NB4 (cell line): Measurements from ENCODE around the gene UBA6.

ENCODE experiments used
- DNase-seq: peaks from one replicate; pipeline ENCODE4 v3.0.0; 2010; ENCODE audit warnings: low read depth
- H3K4me3 ChIP-seq: one replicate; pipeline ENCODE4 v1.5.1; 2011; ENCODE audit warnings: mild to moderate bottlenecking, low read depth, low read length, moderate library complexity
- CTCF ChIP-seq: IDR thresholded peaks from one replicate; pipeline ENCODE4 v1.5.1; 2012; ENCODE audit warnings: low read depth, low read length
- MAX ChIP-seq: IDR thresholded peaks from 2 replicates; pipeline ENCODE4 v1.6.1; 2011; ENCODE audit warnings: low read depth, low read length
- MYC ChIP-seq: IDR thresholded peaks from 2 replicates; pipeline ENCODE4 v1.6.1; 2011; ENCODE audit warnings: low read depth, low read length
- POLR2A ChIP-seq: IDR thresholded peaks from 2 replicates; pipeline ENCODE4 v1.6.1; 2011; ENCODE audit warnings: mild to moderate bottlenecking; ENCODE audit not compliant: insufficient read length; ENCODE audit errors: extremely low read depth

Gene UBA6

GRCh38 chr4:67604749-67605148 is 96.2 kb downstream of the UBA6 start:
- no peak overlapping the region for H3K4me3 ChIP-seq
- DNase-seq = no peak
- no peak for TF ChIP-seq CTCF

GRCh38 chr4:67604029-67604381 is 97.0 kb downstream of the UBA6 start:
- no peak for DNase-seq
- no peak overlapping the region for H3K4me3 ChIP-seq
- TF ChIP-seq MYC (no peak), POLR2A (no peak), MAX (no peak), CTCF (no peak)

- TF ChIP-seq MAX (no peak), MYC (no peak), POLR2A (no peak), CTCF (no peak)
- DNase-seq = no peak
- no peak overlapping the region for H3K4me3 ChIP-seq
These were observed 97.5 kb downstream of the UBA6 start for GRCh38 chr4:67603310-67604028.

- peak; percentile 8 for DNase-seq
- H3K4me3 ChIP-seq = no peak overlapping the region
- TF ChIP-seq MAX (no peak), CTCF (no peak), MYC (no peak), POLR2A (no peak)
These were observed 107.2 kb downstream of the UBA6 start for GRCh38 chr4:67593741-67594175.

GRCh38 chr4:67587156-67587555 is 113.8 kb downstream of the UBA6 start:
- DNase-seq = no peak
- no peak overlapping the region for H3K4me3 ChIP-seq
- TF ChIP-seq CTCF (no peak), MYC (no peak), POLR2A (no peak), MAX (no peak)

GRCh38 chr4:67584496-67584895 is 116.5 kb downstream of the UBA6 start:
- TF ChIP-seq POLR2A = no peak
- no peak for TF ChIP-seq CTCF
- no peak for TF ChIP-seq MAX
- no peak for TF ChIP-seq MYC
- no peak overlapping the region for H3K4me3 ChIP-seq
- DNase-seq = no peak
